ENCODE measurements around the gene TP53INP2.

TP53INP2 gene

GRCh38 chr20:34750484-34750883 lies 46.3 kb downstream of the TP53INP2 start:
- Histone ChIP-seq H3K36me3 (ENCODE audit: low read depth) (peaks cover 94% of the 10 kb centered on the region), H3K4me3 (ENCODE audit: severe bottlenecking) (no peak overlapping the region), H3K27me3 (ENCODE audit: insufficient read depth, poor library complexity, severe bottlenecking) (no peaks in the 10 kb centered on the region), H3K4me1 (ENCODE audit: insufficient read depth, poor library complexity, severe bottlenecking) (no peaks in the 10 kb centered on the region), H3K27ac (ENCODE audit: poor library complexity, severe bottlenecking) (no peak overlapping the region), H3K9me3 (ENCODE audit: severe bottlenecking) (no peaks in the 10 kb centered on the region)
- DNase-seq (ENCODE audit: low spot score) (no peak), ATAC-seq (ENCODE audit: low read depth) (no peak)
- TF ChIP-seq, protein P1, sequence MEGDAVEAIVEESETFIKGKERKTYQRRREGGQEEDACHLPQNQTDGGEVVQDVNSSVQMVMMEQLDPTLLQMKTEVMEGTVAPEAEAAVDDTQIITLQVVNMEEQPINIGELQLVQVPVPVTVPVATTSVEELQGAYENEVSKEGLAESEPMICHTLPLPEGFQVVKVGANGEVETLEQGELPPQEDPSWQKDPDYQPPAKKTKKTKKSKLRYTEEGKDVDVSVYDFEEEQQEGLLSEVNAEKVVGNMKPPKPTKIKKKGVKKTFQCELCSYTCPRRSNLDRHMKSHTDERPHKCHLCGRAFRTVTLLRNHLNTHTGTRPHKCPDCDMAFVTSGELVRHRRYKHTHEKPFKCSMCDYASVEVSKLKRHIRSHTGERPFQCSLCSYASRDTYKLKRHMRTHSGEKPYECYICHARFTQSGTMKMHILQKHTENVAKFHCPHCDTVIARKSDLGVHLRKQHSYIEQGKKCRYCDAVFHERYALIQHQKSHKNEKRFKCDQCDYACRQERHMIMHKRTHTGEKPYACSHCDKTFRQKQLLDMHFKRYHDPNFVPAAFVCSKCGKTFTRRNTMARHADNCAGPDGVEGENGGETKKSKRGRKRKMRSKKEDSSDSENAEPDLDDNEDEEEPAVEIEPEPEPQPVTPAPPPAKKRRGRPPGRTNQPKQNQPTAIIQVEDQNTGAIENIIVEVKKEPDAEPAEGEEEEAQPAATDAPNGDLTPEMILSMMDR (IDR thresholded peaks at IDR 0.05; ENCODE audit: poor library complexity, severe bottlenecking), result no peak

GRCh38 chr20:34751453-34751852 lies 47.3 kb downstream of the TP53INP2 start:
- TF ChIP-seq, protein P1 (IDR thresholded peaks at IDR 0.05; ENCODE audit: poor library complexity, severe bottlenecking), result no peak
- ATAC-seq (ENCODE audit: low read depth) (peak; percentile 26; the same call in 1 of the 3 replicates), DNase-seq (ENCODE audit: low spot score) (no peak)
- H3K4me3 ChIP-seq (ENCODE audit: severe bottlenecking), result no peak overlapping the region
- H3K27me3 ChIP-seq (ENCODE audit: insufficient read depth, poor library complexity, severe bottlenecking), result no peaks in the 10 kb centered on the region
- no peak overlapping the region for H3K27ac ChIP-seq (ENCODE audit: poor library complexity, severe bottlenecking)
- no peaks in the 10 kb centered on the region for H3K4me1 ChIP-seq (ENCODE audit: insufficient read depth, poor library complexity, severe bottlenecking)
- H3K36me3 ChIP-seq (ENCODE audit: low read depth), result peaks cover 94% of the 10 kb centered on the region
- H3K9me3 ChIP-seq (ENCODE audit: severe bottlenecking), result no peaks in the 10 kb centered on the region

DNA sequence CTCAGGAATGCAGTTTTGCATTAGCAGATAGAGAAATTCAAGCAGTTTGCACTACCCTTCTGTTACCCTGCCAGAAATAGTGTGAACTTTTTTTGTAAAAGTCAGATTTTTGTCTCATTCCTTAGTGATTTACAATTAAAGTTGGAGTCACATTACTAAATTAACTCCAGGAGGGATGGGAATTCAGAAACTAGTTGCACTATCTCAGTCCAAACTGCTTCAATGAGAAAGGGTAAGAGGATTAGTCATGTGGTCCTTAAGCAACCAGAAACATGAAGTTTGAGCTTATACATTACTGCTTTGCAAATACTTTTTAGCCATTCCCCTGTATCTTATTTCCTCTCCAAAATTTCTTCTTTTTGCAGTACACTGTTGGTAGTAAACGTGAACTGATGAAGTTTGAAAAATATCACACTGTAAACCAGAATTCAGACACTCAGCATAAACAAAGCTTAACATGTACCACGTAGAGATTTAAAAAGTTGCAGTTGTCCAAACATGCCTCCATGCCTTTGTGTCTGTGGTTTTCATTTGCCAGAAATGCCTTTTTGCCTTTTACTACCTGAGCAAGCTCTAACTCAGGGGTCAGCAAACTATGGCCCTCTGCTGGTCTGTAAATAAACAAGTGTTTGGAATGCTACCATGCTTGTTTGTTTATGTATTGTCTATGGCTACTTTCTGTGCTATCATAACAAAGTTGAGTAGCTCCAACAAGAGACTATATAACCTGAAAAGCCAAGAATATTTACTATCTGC lies 49.7 kb downstream of the TP53INP2 start:
- TF ChIP-seq, protein P1 (IDR thresholded peaks at IDR 0.05; ENCODE audit: poor library complexity, severe bottlenecking), result peak; percentile 27
- H3K4me3 ChIP-seq (ENCODE audit: severe bottlenecking), result no peak overlapping the region
- DNase-seq (ENCODE audit: low spot score), result no peak
- ATAC-seq (ENCODE audit: low read depth), result no peak
- no peaks in the 10 kb centered on the region for H3K4me1 ChIP-seq (ENCODE audit: insufficient read depth, poor library complexity, severe bottlenecking)
- H3K36me3 ChIP-seq (ENCODE audit: low read depth), result peaks cover 92% of the 10 kb centered on the region
- no peak overlapping the region for H3K27ac ChIP-seq (ENCODE audit: poor library complexity, severe bottlenecking)
- no peaks in the 10 kb centered on the region for H3K27me3 ChIP-seq (ENCODE audit: insufficient read depth, poor library complexity, severe bottlenecking)
- H3K9me3 ChIP-seq (ENCODE audit: severe bottlenecking), result no peaks in the 10 kb centered on the region

DNA sequence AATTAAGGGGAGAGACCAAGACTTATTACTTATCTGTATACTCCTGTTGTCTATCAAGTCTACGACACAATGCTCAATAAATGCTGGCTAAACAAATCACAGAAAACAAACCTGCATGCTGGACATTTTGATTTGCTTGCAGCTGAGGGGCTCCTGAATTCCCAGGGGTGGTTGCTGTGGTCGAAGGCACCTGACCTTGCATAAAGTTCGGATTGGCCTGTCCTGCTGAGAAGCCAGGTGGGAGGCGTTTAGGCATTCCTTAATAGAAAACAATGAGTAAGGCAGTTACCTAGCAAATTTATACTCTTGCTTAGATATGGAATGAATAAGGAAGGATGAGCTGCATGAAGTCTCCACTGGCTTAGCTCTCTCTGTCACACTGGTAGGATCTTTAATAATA lies 50.5 kb downstream of the TP53INP2 start:
- Histone ChIP-seq H3K4me1 (ENCODE audit: insufficient read depth, poor library complexity, severe bottlenecking) (no peaks in the 10 kb centered on the region), H3K36me3 (ENCODE audit: low read depth) (peaks cover 92% of the 10 kb centered on the region), H3K4me3 (ENCODE audit: severe bottlenecking) (no peak overlapping the region), H3K9me3 (ENCODE audit: severe bottlenecking) (no peaks in the 10 kb centered on the region), H3K27me3 (ENCODE audit: insufficient read depth, poor library complexity, severe bottlenecking) (no peaks in the 10 kb centered on the region), H3K27ac (ENCODE audit: poor library complexity, severe bottlenecking) (no peak overlapping the region)
- no peak for ATAC-seq (ENCODE audit: low read depth)
- TF ChIP-seq, protein P1 (IDR thresholded peaks at IDR 0.05; ENCODE audit: poor library complexity, severe bottlenecking), result no peak
- no peak for DNase-seq (ENCODE audit: low spot score)

- DNase-seq (ENCODE audit: low spot score) (no peak), ATAC-seq (ENCODE audit: low read depth) (no peak)
- Histone ChIP-seq H3K27me3 (ENCODE audit: insufficient read depth, poor library complexity, severe bottlenecking) (no peaks in the 10 kb centered on the region), H3K4me3 (ENCODE audit: severe bottlenecking) (no peak overlapping the region), H3K4me1 (ENCODE audit: insufficient read depth, poor library complexity, severe bottlenecking) (no peaks in the 10 kb centered on the region), H3K27ac (ENCODE audit: poor library complexity, severe bottlenecking) (no peak overlapping the region), H3K9me3 (ENCODE audit: severe bottlenecking) (no peaks in the 10 kb centered on the region), H3K36me3 (ENCODE audit: low read depth) (peaks cover 92% of the 10 kb centered on the region)
- TF ChIP-seq, protein P1 (IDR thresholded peaks at IDR 0.05; ENCODE audit: poor library complexity, severe bottlenecking), result no peak
Observed at GRCh38 chr20:34755367-34755766, 51.2 kb downstream of the TP53INP2 start.
